ENCODE data around the gene OR5C1.
"Not testable (repeated sequence)": the region's sequence is repeated elsewhere in the genome, so short reads cannot be mapped to it uniquely, and the experiment has no call there.

Gene OR5C1

DNA sequence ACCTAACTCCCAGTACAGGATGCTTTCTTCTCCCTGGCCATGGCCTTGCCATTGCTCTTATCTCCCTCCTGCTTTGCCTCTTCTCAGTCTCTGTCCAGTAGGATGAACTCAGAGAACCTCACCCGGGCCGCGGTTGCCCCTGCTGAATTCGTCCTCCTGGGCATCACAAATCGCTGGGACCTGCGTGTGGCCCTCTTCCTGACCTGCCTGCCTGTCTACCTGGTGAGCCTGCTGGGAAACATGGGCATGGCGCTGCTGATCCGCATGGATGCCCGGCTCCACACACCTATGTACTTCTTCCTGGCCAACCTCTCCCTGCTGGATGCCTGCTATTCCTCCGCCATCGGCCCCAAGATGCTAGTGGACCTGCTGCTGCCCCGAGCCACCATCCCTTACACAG, at the start of gene OR5C1:
Gene OR5C1, plus strand, starts transcription at position 103 of the 400 bp plus-strand sequence. Its CDS starts 0 bp downstream, at position 103.
- DNase-seq, result no peak

- DNase-seq, result no peak
These were observed 46.7 kb upstream of the OR5C1 start, which contains the start of gene OR1L6 for GRCh38 chr9:122742003-122742402. Gene OR1L6, plus strand, starts transcription at chr9:122742303. Its CDS starts 7,545 bp downstream, at chr9:122749848.

GRCh38 chr9:122754825-122755224, 33.9 kb upstream of the OR5C1 start:
- no peak for DNase-seq

DNA sequence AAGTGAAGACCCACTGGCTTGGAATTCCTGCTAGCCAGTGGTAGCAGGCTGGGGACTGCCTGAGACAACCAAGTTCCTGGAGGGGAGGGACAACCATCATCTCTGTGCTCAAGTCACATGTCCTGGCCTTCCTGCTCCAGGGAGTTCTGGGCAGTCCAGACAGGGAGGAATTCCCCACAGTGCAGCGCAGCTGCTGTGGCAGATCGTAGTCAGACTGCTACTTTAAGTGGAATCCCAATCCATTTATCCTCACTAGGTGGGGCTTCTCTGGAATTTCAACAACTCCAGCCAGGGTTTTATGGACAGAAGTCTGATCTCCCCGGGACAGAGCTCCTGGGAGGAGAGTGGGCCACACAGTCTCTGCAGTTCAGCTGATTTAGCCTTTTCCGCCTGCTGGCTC, 20.9 kb upstream of the OR5C1 start:
- DNase-seq, result no peak

GRCh38 chr9:122777052-122777451, 11.7 kb upstream of the OR5C1 start:
- DNase-seq, result no peak

GRCh38 chr9:122777935-122778627, 10.7 kb upstream of the OR5C1 start:
- no peak for DNase-seq

DNA sequence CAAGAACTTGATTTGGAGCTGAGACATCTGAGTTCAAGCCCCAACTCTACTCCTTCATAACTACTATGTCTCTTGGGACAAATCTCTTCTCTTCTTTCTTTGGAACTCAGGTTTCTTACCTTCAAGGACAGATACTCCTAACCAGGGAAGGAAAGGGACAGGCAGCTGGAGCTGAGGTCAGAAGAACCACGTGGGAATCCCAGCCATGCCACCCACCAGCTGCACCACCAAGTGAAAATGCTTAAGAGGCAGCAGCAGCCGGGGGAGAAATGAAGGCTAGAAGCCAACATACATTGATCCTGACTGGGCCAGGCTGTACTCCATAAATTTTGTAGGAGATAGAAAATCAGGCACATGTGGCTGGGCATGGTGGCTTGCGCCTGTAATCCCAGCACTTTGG, 9.6 kb upstream of the OR5C1 start:
- DNase-seq, result no peak

DNA sequence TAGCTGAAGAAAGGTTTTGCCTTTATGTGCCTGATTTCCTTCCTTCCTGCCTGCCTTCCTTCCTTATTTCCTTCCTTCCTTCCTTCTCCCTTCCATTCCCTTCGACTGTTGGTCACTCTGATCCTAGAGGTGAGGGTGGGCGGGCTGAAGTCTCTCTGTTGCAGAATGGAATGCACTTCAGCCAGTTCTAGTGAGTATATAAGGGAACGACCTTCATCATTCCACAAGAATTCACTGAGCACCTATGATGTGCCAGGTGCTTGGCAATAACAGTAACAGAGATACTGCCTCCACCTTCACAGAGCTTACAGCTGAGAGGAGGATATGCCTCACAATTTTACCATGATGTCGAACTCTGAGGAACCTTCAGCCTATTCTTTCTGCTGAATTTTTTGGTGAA, 8.7 kb upstream of the OR5C1 start:
- no peak for DNase-seq

GRCh38 chr9:122781671-122782070, 7.1 kb upstream of the OR5C1 start:
- DNase-seq, result no peak

- no peak for DNase-seq
These were observed 3.5 kb upstream of the OR5C1 start for GRCh38 chr9:122785269-122785668.

DNA sequence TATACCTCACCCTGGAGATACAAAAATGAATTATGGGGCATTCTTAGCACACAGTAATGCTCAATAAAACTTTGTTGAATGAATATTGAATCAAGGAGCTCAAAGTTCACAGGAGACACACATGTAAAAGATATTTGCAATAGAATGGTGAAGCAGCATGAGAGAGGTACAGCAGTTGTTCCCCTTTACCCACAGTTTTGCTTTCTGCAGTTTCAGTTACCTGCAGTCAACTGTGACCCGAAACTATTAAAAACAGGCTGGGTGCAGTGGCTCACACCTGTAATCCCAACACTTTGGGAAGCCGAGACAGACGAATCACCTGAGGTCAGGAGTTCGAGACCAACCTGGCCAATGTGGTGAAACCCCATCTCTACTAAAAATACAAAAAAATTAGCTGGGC, 2.4 kb upstream of the OR5C1 start:
- no peak for DNase-seq

DNA sequence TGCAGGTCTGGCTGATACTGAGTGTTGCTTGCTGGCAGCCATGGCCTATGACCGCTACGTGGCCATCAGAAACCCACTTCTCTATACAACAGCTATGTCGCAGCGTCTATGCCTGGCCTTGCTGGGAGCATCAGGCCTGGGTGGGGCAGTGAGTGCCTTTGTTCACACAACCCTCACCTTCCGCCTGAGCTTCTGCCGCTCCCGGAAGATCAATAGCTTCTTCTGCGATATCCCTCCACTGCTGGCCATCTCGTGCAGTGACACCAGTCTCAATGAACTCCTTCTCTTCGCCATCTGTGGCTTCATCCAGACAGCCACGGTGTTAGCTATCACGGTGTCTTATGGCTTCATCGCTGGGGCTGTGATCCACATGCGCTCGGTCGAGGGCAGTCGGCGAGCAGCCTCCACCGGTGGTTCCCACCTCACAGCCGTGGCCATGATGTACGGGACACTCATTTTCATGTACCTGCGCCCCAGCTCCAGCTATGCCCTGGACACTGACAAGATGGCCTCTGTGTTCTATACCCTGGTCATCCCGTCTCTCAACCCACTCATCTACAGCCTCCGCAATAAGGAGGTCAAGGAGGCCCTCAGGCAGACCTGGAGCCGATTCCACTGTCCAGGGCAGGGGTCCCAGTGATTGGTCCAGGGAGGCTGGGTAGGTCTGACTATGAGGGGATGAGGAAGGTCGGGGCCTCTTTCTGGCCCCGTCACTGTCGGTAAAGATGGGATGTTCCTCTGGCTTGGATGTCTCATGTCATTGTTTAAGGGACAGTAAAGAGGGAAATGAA, 718 bp downstream of the OR5C1 start:
- DNase-seq, result no peak

- no peak for DNase-seq
These were observed 3.3 kb downstream of the OR5C1 start for GRCh38 chr9:122791872-122792669.

DNA sequence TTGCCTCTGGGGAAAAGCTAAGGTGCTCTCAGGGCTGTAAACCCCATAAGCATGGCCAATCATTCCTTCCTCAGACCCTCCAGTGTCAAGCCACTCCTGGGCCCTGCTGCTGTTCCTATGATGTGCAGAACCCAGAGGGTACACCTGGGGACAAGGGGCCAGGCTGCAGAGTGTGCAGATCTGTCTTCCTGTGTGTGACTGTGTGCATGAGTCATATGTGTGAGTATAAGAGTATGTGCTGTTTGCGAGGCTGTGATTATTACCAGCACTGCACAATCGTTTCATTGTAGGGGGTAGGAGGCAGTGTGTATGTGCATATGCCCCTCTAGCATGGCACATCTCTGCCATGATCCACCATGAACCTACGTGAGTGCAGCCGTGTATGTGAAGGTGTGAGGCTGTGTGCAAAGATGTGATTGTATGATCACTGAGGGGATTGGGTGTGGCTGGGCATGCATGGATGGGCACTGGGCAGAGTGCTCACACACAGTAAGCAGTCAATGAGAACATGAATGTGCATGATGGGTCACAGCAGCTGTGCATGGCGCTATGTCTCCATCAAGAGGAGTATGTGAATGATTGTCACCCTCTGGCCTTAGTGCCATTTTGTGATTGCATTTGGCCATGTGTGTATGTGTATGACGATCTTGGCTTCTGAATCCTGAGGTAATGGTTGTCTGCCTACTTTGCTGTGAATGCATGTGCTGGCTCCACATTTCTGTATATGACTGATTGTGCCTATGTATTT, 8.8 kb downstream of the OR5C1 start:
- no peak for DNase-seq

GRCh38 chr9:122800066-122801060, 11.6 kb downstream of the OR5C1 start, which contains the start of gene OR1K1:
Gene OR1K1, plus strand, starts transcription at chr9:122800123. Its CDS starts 0 bp downstream, at chr9:122800123.
- DNase-seq, result no peak

- DNase-seq, result no peak
These were observed 17.9 kb downstream of the OR5C1 start for GRCh38 chr9:122806661-122807060.

GRCh38 chr9:122807271-122807900, 18.7 kb downstream of the OR5C1 start:
- no peak for DNase-seq

GRCh38 chr9:122808141-122808540, 19.4 kb downstream of the OR5C1 start:
- DNase-seq, result no peak

GRCh38 chr9:122809261-122809660, 20.5 kb downstream of the OR5C1 start:
- DNase-seq, result not testable (repeated sequence)

DNA sequence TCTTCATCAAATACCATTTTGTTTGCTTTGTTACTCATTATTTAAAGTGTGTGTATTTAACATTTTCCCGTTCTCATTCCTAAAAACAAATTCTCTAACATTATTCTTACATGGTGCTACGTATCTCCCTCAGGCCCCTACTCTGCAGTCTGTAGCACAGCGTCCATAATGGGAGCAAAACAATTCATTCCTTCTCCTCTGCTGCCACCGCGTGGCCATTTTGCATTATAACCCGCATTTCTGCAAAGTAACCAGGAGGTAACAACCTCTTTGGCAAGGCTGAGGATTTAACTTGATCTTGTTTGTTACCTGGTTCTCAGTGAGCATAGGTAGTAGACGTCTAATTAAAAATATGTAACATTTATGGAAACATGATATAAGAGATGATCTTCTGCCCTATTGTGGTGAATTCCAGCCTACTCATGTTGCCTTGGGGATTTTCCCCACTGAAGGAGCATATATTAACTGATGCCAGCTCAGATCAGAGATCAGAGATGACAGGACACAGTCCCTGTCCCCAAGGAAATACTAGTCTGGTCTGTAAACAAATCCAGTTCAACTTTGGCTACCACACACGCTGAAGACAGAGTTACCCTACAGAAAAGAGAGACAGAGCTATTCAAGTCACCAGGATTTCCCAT, 21.7 kb downstream of the OR5C1 start:
- DNase-seq, result peak; percentile 75

Measured in activated CD4-positive, CD25-positive, alpha-beta regulatory T cell treated with anti-CD3 and anti-CD28 coated beads, Interleukin-2, amount 50 U/mL, for 72 hours (primary cell).